Measurements from ENCODE around the gene MAML3.

The MAML3 gene

GRCh38 chr4:140125374-140125773 lies 28.6 kb downstream of the MAML3 start:
- Mint-ChIP-seq H3K36me3 (ENCODE audit: low read depth) (no peaks in the 10 kb centered on the region), H3K4me1 (peaks cover 37% of the 10 kb centered on the region), H3K27ac (no peak overlapping the region), H3K4me3 (no peak overlapping the region), H3K27me3 (peaks cover 2% of the 10 kb centered on the region), H3K9me3 (peaks cover 4% of the 10 kb centered on the region)
- DNase-seq (no peak), ATAC-seq (no peak)

GRCh38 chr4:140123666-140124377 lies 30.2 kb downstream of the MAML3 start:
- ATAC-seq (peak; percentile 38), DNase-seq (no peak)
- Mint-ChIP-seq H3K4me3 (peak overlapping the region; percentile 22), H3K27ac (peak overlapping the region; percentile 66), H3K27me3 (peaks cover 3% of the 10 kb centered on the region), H3K4me1 (peaks cover 36% of the 10 kb centered on the region), H3K9me3 (peaks cover 4% of the 10 kb centered on the region), H3K36me3 (ENCODE audit: low read depth) (peaks cover 2% of the 10 kb centered on the region)

GRCh38 chr4:140122891-140123290 lies 31.1 kb downstream of the MAML3 start:
- H3K9me3 Mint-ChIP-seq: peaks cover 4% of the 10 kb centered on the region
- no peak for DNase-seq

GRCh38 chr4:140121646-140122045 lies 32.3 kb downstream of the MAML3 start:
- H3K4me3 Mint-ChIP-seq: no peak overlapping the region
- no peak for DNase-seq
- no peak for ATAC-seq
- peaks cover 2% of the 10 kb centered on the region for H3K36me3 Mint-ChIP-seq (ENCODE audit: low read depth)
- H3K4me1 Mint-ChIP-seq: peaks cover 38% of the 10 kb centered on the region
- H3K27me3 Mint-ChIP-seq: peaks cover 3% of the 10 kb centered on the region
- H3K27ac Mint-ChIP-seq: no peak overlapping the region
- H3K9me3 Mint-ChIP-seq: peaks cover 4% of the 10 kb centered on the region

More at GRCh38 chr4:140122891-140123290, 31.1 kb downstream of the MAML3 start:
- Mint-ChIP-seq H3K27me3 (peaks cover 3% of the 10 kb centered on the region), H3K27ac (peak overlapping the region; percentile 6), H3K36me3 (ENCODE audit: low read depth) (peaks cover 2% of the 10 kb centered on the region), H3K4me1 (peaks cover 32% of the 10 kb centered on the region), H3K4me3 (peak overlapping the region; percentile 42)
- no peak for ATAC-seq

- peaks cover 51% of the 10 kb centered on the region for H3K4me1 Mint-ChIP-seq
- no peak for ATAC-seq
- H3K27ac Mint-ChIP-seq: no peak overlapping the region
- H3K9me3 Mint-ChIP-seq: peaks cover 4% of the 10 kb centered on the region
- DNase-seq: no peak
- H3K27me3 Mint-ChIP-seq: peaks cover 3% of the 10 kb centered on the region
- peaks cover 2% of the 10 kb centered on the region for H3K36me3 Mint-ChIP-seq (ENCODE audit: low read depth)
- H3K4me3 Mint-ChIP-seq: no peak overlapping the region
Measured at GRCh38 chr4:140118931-140119640, 34.9 kb downstream of the MAML3 start.

GRCh38 chr4:140117947-140118346 lies 36.0 kb downstream of the MAML3 start:
- peaks cover 3% of the 10 kb centered on the region for H3K9me3 Mint-ChIP-seq
- DNase-seq (no peak), ATAC-seq (no peak)
- H3K4me3 Mint-ChIP-seq: no peak overlapping the region
- H3K27ac Mint-ChIP-seq: no peak overlapping the region
- H3K27me3 Mint-ChIP-seq: peaks cover 2% of the 10 kb centered on the region
- peaks cover 49% of the 10 kb centered on the region for H3K4me1 Mint-ChIP-seq
- peaks cover 2% of the 10 kb centered on the region for H3K36me3 Mint-ChIP-seq (ENCODE audit: low read depth)

GRCh38 chr4:140116442-140117104 lies 37.4 kb downstream of the MAML3 start:
- Mint-ChIP-seq H3K27me3 (peaks cover 2% of the 10 kb centered on the region), H3K36me3 (ENCODE audit: low read depth) (peaks cover 2% of the 10 kb centered on the region), H3K4me1 (peaks cover 43% of the 10 kb centered on the region), H3K27ac (peak overlapping the region; percentile 55), H3K9me3 (no peaks in the 10 kb centered on the region), H3K4me3 (peak overlapping the region; percentile 21)
- peak; percentile 100 for ATAC-seq
- peak; percentile 35 for DNase-seq

GRCh38 chr4:140115140-140115539 lies 38.8 kb downstream of the MAML3 start:
- H3K36me3 Mint-ChIP-seq (ENCODE audit: low read depth): peaks cover 2% of the 10 kb centered on the region
- ATAC-seq (no peak), DNase-seq (no peak)
- H3K9me3 Mint-ChIP-seq: no peaks in the 10 kb centered on the region
- peaks cover 45% of the 10 kb centered on the region for H3K4me1 Mint-ChIP-seq
- no peak overlapping the region for H3K4me3 Mint-ChIP-seq
- H3K27me3 Mint-ChIP-seq: peaks cover 2% of the 10 kb centered on the region
- H3K27ac Mint-ChIP-seq: no peak overlapping the region

- Mint-ChIP-seq H3K27ac (no peak overlapping the region), H3K9me3 (no peaks in the 10 kb centered on the region), H3K36me3 (ENCODE audit: low read depth) (no peaks in the 10 kb centered on the region), H3K4me1 (peaks cover 47% of the 10 kb centered on the region), H3K27me3 (no peaks in the 10 kb centered on the region), H3K4me3 (no peak overlapping the region)
- ATAC-seq: no peak
- DNase-seq: no peak
Measured at GRCh38 chr4:140113653-140114052, 40.3 kb downstream of the MAML3 start.

GRCh38 chr4:140112576-140112975 lies 41.4 kb downstream of the MAML3 start:
- H3K27me3 Mint-ChIP-seq: no peaks in the 10 kb centered on the region
- no peaks in the 10 kb centered on the region for H3K36me3 Mint-ChIP-seq (ENCODE audit: low read depth)
- no peak overlapping the region for H3K4me3 Mint-ChIP-seq
- no peak for ATAC-seq
- H3K9me3 Mint-ChIP-seq: no peaks in the 10 kb centered on the region
- DNase-seq: no peak
- no peak overlapping the region for H3K27ac Mint-ChIP-seq
- H3K4me1 Mint-ChIP-seq: peaks cover 55% of the 10 kb centered on the region

GRCh38 chr4:140111256-140111655 lies 42.7 kb downstream of the MAML3 start:
- Mint-ChIP-seq H3K9me3 (no peaks in the 10 kb centered on the region), H3K4me3 (no peak overlapping the region), H3K4me1 (peaks cover 45% of the 10 kb centered on the region), H3K36me3 (ENCODE audit: low read depth) (no peaks in the 10 kb centered on the region), H3K27ac (no peak overlapping the region), H3K27me3 (no peaks in the 10 kb centered on the region)
- ATAC-seq (no peak), DNase-seq (no peak)

- no peaks in the 10 kb centered on the region for H3K36me3 Mint-ChIP-seq (ENCODE audit: low read depth)
- no peaks in the 10 kb centered on the region for H3K9me3 Mint-ChIP-seq
Measured at GRCh38 chr4:140110542-140111215, 43.3 kb downstream of the MAML3 start.

GRCh38 chr4:140109737-140110136 lies 44.2 kb downstream of the MAML3 start:
- no peaks in the 10 kb centered on the region for H3K9me3 Mint-ChIP-seq
- no peak overlapping the region for H3K27ac Mint-ChIP-seq
- no peak overlapping the region for H3K4me3 Mint-ChIP-seq
- peaks cover 41% of the 10 kb centered on the region for H3K4me1 Mint-ChIP-seq
- DNase-seq (no peak), ATAC-seq (no peak)
- H3K36me3 Mint-ChIP-seq (ENCODE audit: low read depth): no peaks in the 10 kb centered on the region
- H3K27me3 Mint-ChIP-seq: no peaks in the 10 kb centered on the region

More at GRCh38 chr4:140110542-140111215, 43.3 kb downstream of the MAML3 start:
- H3K27me3 Mint-ChIP-seq: no peaks in the 10 kb centered on the region
- no peak overlapping the region for H3K4me3 Mint-ChIP-seq
- peaks cover 44% of the 10 kb centered on the region for H3K4me1 Mint-ChIP-seq
- ATAC-seq: no peak
- no peak overlapping the region for H3K27ac Mint-ChIP-seq
- DNase-seq: no peak

GRCh38 chr4:140109292-140109691 lies 44.7 kb downstream of the MAML3 start:
- no peak for DNase-seq
- no peak for ATAC-seq
- H3K27ac Mint-ChIP-seq: no peak overlapping the region
- no peaks in the 10 kb centered on the region for H3K27me3 Mint-ChIP-seq
- H3K4me3 Mint-ChIP-seq: no peak overlapping the region
- no peaks in the 10 kb centered on the region for H3K36me3 Mint-ChIP-seq (ENCODE audit: low read depth)
- peaks cover 41% of the 10 kb centered on the region for H3K4me1 Mint-ChIP-seq
- H3K9me3 Mint-ChIP-seq: no peaks in the 10 kb centered on the region
